CD8-positive, alpha-beta memory T cell (primary cell): Measurements from ENCODE around the gene CWF19L1. TPM values are rescaled to one million over a fixed set of nuclear protein-coding genes. Genes with fewer than 3 reads are reported as not detected.
A peak's percentile ranks its signal among the peaks of the same experiment; 100 is the strongest.
"Not testable (repeated sequence)": the region's sequence is repeated elsewhere in the genome, so short reads cannot be mapped to it uniquely, and the experiment has no call there.

Experiments
- CTCF ChIA-PET: fragments of 350-600 bp; sonication (Branson Sonifier 250); formaldehyde crosslinking; loops from one replicate; lab custom pipeline; 2021; ENCODE audit warnings: antibody characterized with exemption; lab: Charles Lee
- POLR2A ChIA-PET: fragments of 350-600 bp; sonication (Branson Sonifier 250); formaldehyde crosslinking; loops from one replicate; lab custom pipeline; 2021; ENCODE audit warnings: antibody characterized with exemption; lab: Charles Lee
- DNase-seq, 5 donors: peaks; one replicate each; pipeline versions ENCODE4 v3.0.0 to v3.0.0-alpha.2; 2020 to 2022; ENCODE audit warnings: mixed read lengths in 1 of 5
- H3K27ac ChIP-seq: one replicate; pipeline ENCODE4 v1.7.0; 2013; ENCODE audit warnings: low read depth, mild to moderate bottlenecking, low read length, moderate library complexity
- H3K27me3 ChIP-seq: 2 replicates; pipeline ENCODE4 v1.7.0; 2013; ENCODE audit warnings: low read length, mild to moderate bottlenecking; ENCODE audit not compliant: insufficient read depth, poor library complexity, severe bottlenecking
- H3K36me3 ChIP-seq: 2 replicates; pipeline ENCODE4 v1.7.0; 2013; ENCODE audit warnings: mild to moderate bottlenecking, low read length, moderate library complexity; ENCODE audit not compliant: insufficient read depth
- H3K4me1 ChIP-seq: 2 replicates; pipeline ENCODE4 v1.7.0; 2013; ENCODE audit warnings: mild to moderate bottlenecking, low read length, moderate library complexity; ENCODE audit not compliant: insufficient read depth
- H3K4me3 ChIP-seq: 2 replicates; pipeline ENCODE4 v1.7.0; 2013; ENCODE audit warnings: mild to moderate bottlenecking, low read length
- H3K9me3 ChIP-seq: 2 replicates; pipeline ENCODE4 v1.7.0; 2013; ENCODE audit warnings: mild to moderate bottlenecking, low read length
- H3K27ac Mint-ChIP-seq, 8 donors: one replicate each; pipeline ENCODE4 v1.8.0; 2020 to 2021; ENCODE audit warnings: mixed read lengths in 8 of 8, mild to moderate bottlenecking in 6 of 8, inconsistent platforms in 3 of 8, moderate library complexity in 3 of 8
- H3K27me3 Mint-ChIP-seq, 2 donors: one replicate each; pipeline ENCODE4 v1.8.0; 2020 to 2021; ENCODE audit warnings: mixed read lengths in 2 of 2, mild to moderate bottlenecking in 1 of 2, moderate library complexity in 1 of 2
- H3K36me3 Mint-ChIP-seq, 3 donors: one replicate each; pipeline ENCODE4 v1.8.0; 2020 to 2021; ENCODE audit warnings: mixed read lengths in 3 of 3, inconsistent platforms in 1 of 3, mild to moderate bottlenecking in 1 of 3
- H3K4me1 Mint-ChIP-seq, 3 donors: one replicate each; pipeline ENCODE4 v1.8.0; 2020 to 2021; ENCODE audit warnings: mixed read lengths in 3 of 3, inconsistent platforms in 1 of 3, mild to moderate bottlenecking in 1 of 3
- H3K4me3 Mint-ChIP-seq, 7 donors: one replicate each; pipeline ENCODE4 v1.8.0; 2020 to 2021; ENCODE audit warnings: mixed read lengths in 7 of 7, mild to moderate bottlenecking in 6 of 7, moderate library complexity in 4 of 7, inconsistent platforms in 2 of 7
- H3K9me3 Mint-ChIP-seq, 5 donors: one replicate each; pipeline ENCODE4 v1.8.0; 2020 to 2022; ENCODE audit warnings: mixed read lengths in 5 of 5, mild to moderate bottlenecking in 3 of 5, moderate library complexity in 2 of 5, inconsistent platforms in 1 of 5
- polyA plus RNA-seq: library from polyadenylated mRNA; unstranded; fragments of 300-500 nt; fragmentation: Illumina TruSeq; gene quantifications from one replicate; pipeline ENCODE4 v1.2.3, GENCODE V29; 2021
- total RNA-seq, 2 experiments: library from RNA; stranded (reverse); gene quantifications; one replicate each; pipeline ENCODE4 v1.2.3, GENCODE V29; 2021

The CWF19L1 gene
- total and polyA plus RNA-seq, 3 experiments from 2014 or later: 29.9 to 48.5 (median 45.7) TPM

DNA sequence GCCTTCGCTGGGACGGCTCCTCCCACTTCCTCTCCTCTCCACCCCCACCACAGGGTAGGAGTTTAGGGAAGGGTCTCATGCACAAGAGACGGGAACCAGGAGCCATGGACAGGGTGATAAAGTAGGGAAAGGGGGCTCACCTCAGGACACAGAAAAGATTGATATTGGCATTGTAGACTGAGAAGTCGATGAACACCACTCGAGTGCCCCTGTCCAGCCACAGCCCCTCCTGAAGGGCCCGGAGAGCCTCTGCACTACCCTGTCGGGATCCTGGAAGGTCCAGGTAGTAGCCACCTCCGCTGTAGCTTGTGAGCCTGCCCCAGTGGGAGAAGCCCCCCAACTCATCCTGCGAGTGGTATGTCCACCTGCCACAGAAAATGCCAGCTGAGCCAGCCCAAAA, 29.8 kb upstream of the CWF19L1 start:
- ChIA-PET POLR2A (no interaction called here), CTCF (no interaction called here)
- no peaks in the 10 kb centered on the region for H3K36me3 ChIP-seq
- Mint-ChIP-seq H3K36me3 (no peaks in the 10 kb centered on the region), H3K27me3 (peaks cover 48 to 59% of the 10 kb centered on the region in 2 donors), H3K9me3 (peaks cover 0 to 4% (median 0%) of the 10 kb centered on the region in 5 donors), H3K4me1 (no peaks in the 10 kb centered on the region), H3K4me3 (no peak overlapping the region), H3K27ac (no peak overlapping the region)
- H3K4me3 ChIP-seq: no peak overlapping the region
- no peaks in the 10 kb centered on the region for H3K27me3 ChIP-seq
- no peak overlapping the region for H3K27ac ChIP-seq
- no peaks in the 10 kb centered on the region for H3K4me1 ChIP-seq
- DNase-seq: no peak
- no peaks in the 10 kb centered on the region for H3K9me3 ChIP-seq

DNA sequence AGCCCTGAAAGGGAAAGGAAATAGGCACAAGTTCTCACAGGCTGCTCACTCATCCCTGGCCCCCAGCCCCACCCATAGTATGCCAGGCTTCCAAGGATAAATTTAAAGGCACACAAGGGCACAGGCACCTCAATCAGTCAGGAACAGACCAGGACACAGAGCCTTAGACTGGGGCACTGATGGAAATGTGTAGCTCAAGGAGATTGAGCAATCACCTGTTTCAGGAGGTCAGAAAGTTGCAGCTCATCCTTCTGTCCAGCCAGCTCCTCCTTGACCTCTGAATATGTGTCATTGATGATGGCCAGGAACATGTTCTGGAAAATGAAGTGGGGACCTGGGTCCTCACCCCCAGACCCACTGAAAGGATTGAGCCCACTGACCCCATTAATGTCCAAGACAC, 25.6 kb upstream of the CWF19L1 start:
- no peak for DNase-seq
- no peak overlapping the region for H3K27ac ChIP-seq
- no peak overlapping the region for H3K4me3 ChIP-seq
- no peaks in the 10 kb centered on the region for H3K4me1 ChIP-seq
- ChIA-PET POLR2A (no interaction called here), CTCF (no interaction called here)
- H3K4me3 Mint-ChIP-seq: no peak overlapping the region
- no peak overlapping the region for H3K27ac Mint-ChIP-seq
- no peaks in the 10 kb centered on the region for H3K36me3 ChIP-seq
- H3K4me1 Mint-ChIP-seq: no peaks in the 10 kb centered on the region
- no peaks in the 10 kb centered on the region for H3K9me3 Mint-ChIP-seq
- peaks cover 30 to 36% of the 10 kb centered on the region in 2 donors for H3K27me3 Mint-ChIP-seq
- H3K9me3 ChIP-seq: no peaks in the 10 kb centered on the region
- H3K36me3 Mint-ChIP-seq: no peaks in the 10 kb centered on the region
- H3K27me3 ChIP-seq: no peaks in the 10 kb centered on the region

DNA sequence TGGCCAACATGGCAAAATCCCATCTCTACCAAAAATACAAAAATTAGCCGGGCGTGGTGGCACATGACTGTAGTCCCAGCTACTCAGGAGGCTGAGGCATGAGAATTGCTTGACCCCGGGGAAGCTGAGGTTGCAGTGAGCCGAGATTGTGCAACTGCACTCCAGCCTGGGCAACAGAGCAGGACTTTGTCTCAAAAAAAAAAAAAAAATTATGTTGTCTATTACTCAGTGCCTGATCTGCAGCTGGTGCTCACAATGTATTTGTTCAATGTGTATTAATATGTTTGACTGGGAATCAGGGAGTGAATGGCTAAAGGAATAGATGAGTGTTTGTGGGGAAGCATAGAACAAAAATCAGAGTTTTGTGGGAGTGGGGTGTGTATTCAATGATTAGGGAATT, 24.9 kb upstream of the CWF19L1 start:
- H3K36me3 Mint-ChIP-seq: not testable (repeated sequence)

DNA sequence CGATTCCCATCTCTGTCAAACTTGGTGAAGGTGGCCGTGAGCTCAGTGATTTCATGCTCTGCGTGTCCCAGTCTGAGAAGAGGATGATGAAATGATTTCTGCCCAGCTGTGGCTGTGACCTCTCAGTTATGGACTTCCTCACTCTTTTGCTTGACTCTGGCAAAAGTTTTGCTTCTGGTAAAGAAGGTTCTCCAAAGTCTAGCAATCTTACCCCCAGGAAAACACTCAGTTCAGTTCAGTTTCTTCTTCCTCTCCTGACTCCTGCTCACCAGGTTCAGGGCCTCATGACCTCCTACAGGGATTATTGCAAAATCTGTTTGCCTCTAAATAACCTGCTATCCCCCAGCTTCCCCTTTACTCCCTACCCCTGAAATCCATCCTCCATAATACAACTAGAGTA, 23.9 kb upstream of the CWF19L1 start:
- Histone ChIP-seq H3K36me3 (no peaks in the 10 kb centered on the region), H3K27ac (no peak overlapping the region), H3K4me1 (peaks cover 5% of the 10 kb centered on the region), H3K4me3 (no peak overlapping the region), H3K9me3 (no peaks in the 10 kb centered on the region), H3K27me3 (no peaks in the 10 kb centered on the region)
- no peak overlapping the region for H3K4me3 Mint-ChIP-seq
- peaks cover 24 to 28% of the 10 kb centered on the region in 2 donors for H3K27me3 Mint-ChIP-seq
- H3K4me1 Mint-ChIP-seq: peaks cover 6 to 13% (median 10%) of the 10 kb centered on the region in 3 donors
- H3K36me3 Mint-ChIP-seq: peaks cover 0 to 6% (median 0%) of the 10 kb centered on the region in 3 donors
- no peak for DNase-seq
- H3K27ac Mint-ChIP-seq: peak overlapping the region in 1 of 8 donors; percentile 7
- CTCF ChIA-PET: interaction anchor here (0.9 kb wide), 1 partner anchor 12 kb away, joined by 3 read pairs; no protein-coding TSS in a partner anchor
- POLR2A ChIA-PET: no interaction called here
- no peaks in the 10 kb centered on the region for H3K9me3 Mint-ChIP-seq

More for the DNA sequence above, 24.9 kb upstream of the CWF19L1 start:
- H3K4me1 Mint-ChIP-seq, H3K9me3 Mint-ChIP-seq, H3K9me3 ChIP-seq, H3K27ac ChIP-seq, H3K27me3 ChIP-seq, H3K4me1 ChIP-seq, H3K36me3 ChIP-seq, DNase-seq, H3K4me3 ChIP-seq, POLR2A ChIA-PET, H3K4me3 Mint-ChIP-seq: not testable (repeated sequence)
- Mint-ChIP-seq H3K27me3 (peaks cover 30 to 34% of the 10 kb centered on the region in 2 donors), H3K27ac (peak overlapping the region in 1 of 8 donors; percentile 75)
- CTCF ChIA-PET: interaction anchor here (0.9 kb wide), 1 partner anchor 11 kb away, joined by 3 read pairs; no protein-coding TSS in a partner anchor

DNA sequence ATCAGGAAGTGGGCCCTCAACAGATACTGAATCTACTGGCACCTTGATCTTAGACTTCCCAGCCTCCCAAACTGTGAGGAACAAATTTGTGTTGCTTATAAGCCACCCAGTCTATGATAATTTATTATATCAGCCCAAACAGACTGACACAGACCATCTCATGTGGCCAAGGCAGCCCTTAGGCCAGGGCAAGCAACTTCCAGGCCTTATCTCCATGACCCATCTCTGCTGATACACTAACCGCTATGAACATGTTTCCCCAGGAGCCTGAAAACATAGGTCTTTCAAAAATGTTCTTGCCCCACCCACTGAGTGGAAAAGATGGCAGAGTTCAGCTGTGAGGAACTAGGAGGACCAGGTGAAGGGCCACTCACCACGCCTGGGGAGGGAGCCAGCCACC, 22.2 kb upstream of the CWF19L1 start:
- H3K27me3 Mint-ChIP-seq: peaks cover 15 to 17% of the 10 kb centered on the region in 2 donors
- peaks cover 14% of the 10 kb centered on the region for H3K4me1 ChIP-seq
- no peak overlapping the region for H3K4me3 Mint-ChIP-seq
- peaks cover 20 to 30% (median 27%) of the 10 kb centered on the region in 3 donors for H3K4me1 Mint-ChIP-seq
- H3K9me3 Mint-ChIP-seq: peaks cover 0 to 1% (median 0%) of the 10 kb centered on the region in 5 donors
- H3K9me3 ChIP-seq: no peaks in the 10 kb centered on the region
- ChIA-PET CTCF (no interaction called here), POLR2A (no interaction called here)
- peak overlapping the region in 1 of 8 donors; percentile 44 for H3K27ac Mint-ChIP-seq
- H3K4me3 ChIP-seq: no peak overlapping the region
- no peaks in the 10 kb centered on the region for H3K27me3 ChIP-seq
- no peak for DNase-seq
- no peak overlapping the region for H3K27ac ChIP-seq
- H3K36me3 ChIP-seq: no peaks in the 10 kb centered on the region
- H3K36me3 Mint-ChIP-seq: peaks cover 0 to 15% (median 0%) of the 10 kb centered on the region in 3 donors

DNA sequence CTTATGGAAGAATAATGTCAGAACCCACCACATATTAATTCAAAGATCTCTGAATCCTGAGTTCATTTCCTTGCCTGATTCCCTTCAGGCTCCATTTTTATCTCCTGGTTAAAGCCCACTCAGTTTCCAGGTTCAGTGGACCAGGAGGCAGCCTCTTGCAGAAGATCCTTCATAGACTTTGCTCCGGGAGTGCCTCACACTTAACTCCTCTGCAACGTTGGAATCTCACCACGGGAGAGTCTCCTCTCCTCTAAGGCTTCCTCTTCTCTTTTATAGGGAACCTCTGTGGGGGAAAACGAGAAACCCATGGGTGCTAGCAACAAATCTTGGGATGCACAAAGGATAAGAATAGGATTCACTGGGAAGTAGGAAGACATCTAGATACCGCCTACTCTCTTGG, 20.8 kb upstream of the CWF19L1 start:
- peaks cover 0 to 23% (median 0%) of the 10 kb centered on the region in 3 donors for H3K36me3 Mint-ChIP-seq
- no peaks in the 10 kb centered on the region for H3K9me3 ChIP-seq
- peak overlapping the region in 4 of 7 donors; percentile 99 to 100 (median 100) for H3K4me3 Mint-ChIP-seq
- ChIA-PET CTCF (no interaction called here), POLR2A (interaction anchor here (0.6 kb wide), 1 partner anchor 10 kb away, joined by 3 read pairs; no protein-coding TSS in a partner anchor)
- peaks cover 0 to 1% (median 0%) of the 10 kb centered on the region in 5 donors for H3K9me3 Mint-ChIP-seq
- no peak overlapping the region for H3K27ac ChIP-seq
- no peaks in the 10 kb centered on the region for H3K36me3 ChIP-seq
- peaks cover 24 to 38% (median 29%) of the 10 kb centered on the region in 3 donors for H3K4me1 Mint-ChIP-seq
- H3K27ac Mint-ChIP-seq: peak overlapping the region in 4 of 8 donors; percentile 52 to 97 (median 79)
- H3K4me1 ChIP-seq: peaks cover 14% of the 10 kb centered on the region
- no peak for DNase-seq
- H3K4me3 ChIP-seq: no peak overlapping the region
- peaks cover 5 to 6% of the 10 kb centered on the region in 2 donors for H3K27me3 Mint-ChIP-seq
- no peaks in the 10 kb centered on the region for H3K27me3 ChIP-seq

DNA sequence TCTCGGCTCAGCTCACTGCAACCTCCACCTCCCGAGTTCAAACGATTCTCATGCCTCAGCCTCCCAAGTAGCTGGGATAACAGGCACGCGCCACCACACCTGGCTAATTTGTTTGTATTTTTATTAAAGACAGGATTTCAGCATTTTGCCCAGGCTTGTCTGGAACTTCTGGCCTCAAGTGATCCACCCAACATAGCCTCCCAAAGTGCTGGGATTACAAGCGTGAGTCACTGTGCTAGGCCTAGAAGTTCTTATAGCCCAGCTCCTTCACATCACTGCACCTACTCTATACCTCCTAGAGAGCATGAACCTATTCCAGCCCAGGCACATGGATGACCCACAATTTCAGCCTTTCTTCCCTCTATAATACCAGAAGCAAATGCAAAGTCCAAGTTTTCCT, 20.3 kb upstream of the CWF19L1 start:
- Mint-ChIP-seq H3K27ac (peak overlapping the region in 7 of 8 donors; percentile 19 to 99 (median 99)), H3K27me3 (peaks cover 5 to 6% of the 10 kb centered on the region in 2 donors), H3K4me3 (peak overlapping the region; percentile 45 to 100 (median 99)), H3K9me3 (peaks cover 0 to 1% (median 0%) of the 10 kb centered on the region in 5 donors), H3K36me3 (peaks cover 0 to 23% (median 0%) of the 10 kb centered on the region in 3 donors), H3K4me1 (peaks cover 24 to 38% (median 29%) of the 10 kb centered on the region in 3 donors)
- no peak for DNase-seq
- CTCF ChIA-PET: no interaction called here
- Histone ChIP-seq H3K9me3 (no peaks in the 10 kb centered on the region), H3K4me1 (peaks cover 18% of the 10 kb centered on the region), H3K27ac (no peak overlapping the region), H3K4me3 (no peak overlapping the region), H3K36me3 (no peaks in the 10 kb centered on the region), H3K27me3 (no peaks in the 10 kb centered on the region)
- POLR2A ChIA-PET: no interaction called here

DNA sequence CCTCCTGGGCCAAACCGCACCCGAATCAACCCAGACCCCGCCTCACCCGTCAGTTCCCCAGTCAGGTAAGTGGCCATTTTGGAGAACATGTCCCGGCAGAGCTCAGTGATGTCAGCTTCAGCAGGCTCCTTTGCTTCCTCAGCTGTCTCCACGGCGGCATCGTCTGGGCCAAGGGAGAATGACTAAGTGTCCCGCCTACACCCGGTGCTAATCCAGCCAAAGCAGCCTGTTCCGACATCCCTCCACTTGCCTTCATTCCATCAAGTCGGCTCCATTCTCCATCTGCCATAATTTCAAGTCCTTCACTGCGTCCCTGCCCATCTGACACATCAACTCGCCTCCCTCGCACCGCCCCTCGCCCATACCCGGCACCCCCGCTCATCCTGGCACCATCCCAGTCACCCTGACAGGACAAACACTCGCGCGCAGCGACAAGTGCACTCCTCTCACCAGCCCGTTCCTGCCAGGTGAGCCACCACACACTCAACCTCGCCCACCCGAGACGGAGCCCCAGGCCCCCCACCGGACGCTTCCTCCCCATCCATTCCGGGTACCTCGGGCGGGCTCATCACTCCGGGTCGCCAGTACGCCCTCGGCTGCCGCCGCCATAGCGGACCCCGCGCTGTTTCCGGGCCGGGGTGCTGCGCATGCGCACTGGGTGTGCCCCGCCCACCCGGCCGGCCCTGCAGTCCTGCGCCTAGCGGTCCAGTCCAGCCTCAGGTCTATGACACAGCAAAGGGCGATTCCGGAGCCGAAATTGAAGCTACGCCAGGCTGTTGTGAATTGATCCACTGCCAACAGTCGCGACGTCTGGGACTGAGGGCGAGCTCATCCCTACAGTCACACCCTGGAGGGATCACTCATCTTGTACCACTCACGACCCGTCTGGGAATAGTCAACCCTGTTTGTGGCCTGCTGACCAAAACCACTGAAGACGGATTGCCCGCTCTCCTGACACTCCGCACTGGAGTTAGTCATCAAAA, 18.9 kb upstream of the CWF19L1 start, which contains the start of gene BLOC1S2:
Gene BLOC1S2 (minus strand): TSS at position 630 of the 983 bp plus-strand sequence. CDS start 21 bp downstream, at position 609.
- peak within 1 kb of the TSS; percentile 73 for H3K4me3 ChIP-seq
- CTCF ChIA-PET: no interaction called here

More for the DNA sequence above, 18.9 kb upstream of the CWF19L1 start, which contains the start of gene BLOC1S2:
- H3K4me1 Mint-ChIP-seq: peaks cover 24 to 38% (median 29%) of the 10 kb centered on the region in 3 donors
- Histone ChIP-seq H3K27me3 (no peaks in the 10 kb centered on the region), H3K4me1 (peaks cover 23% of the 10 kb centered on the region), H3K36me3 (no peaks in the 10 kb centered on the region), H3K9me3 (no peaks in the 10 kb centered on the region), H3K27ac (peak within 1 kb of the TSS; percentile 82)
- POLR2A ChIA-PET: no interaction called here
- peaks cover 0 to 23% (median 0%) of the 10 kb centered on the region in 3 donors for H3K36me3 Mint-ChIP-seq
- peak; percentile 79 to 91 (median 86) for DNase-seq
- H3K9me3 Mint-ChIP-seq: peaks cover 0 to 1% (median 0%) of the 10 kb centered on the region in 5 donors
- peak within 1 kb of the TSS; percentile 92 to 99 (median 99) for H3K27ac Mint-ChIP-seq
- H3K4me3 Mint-ChIP-seq: peak within 1 kb of the TSS; percentile 98 to 100 (median 99)
- peaks cover 0 to 4% of the 10 kb centered on the region in 2 donors for H3K27me3 Mint-ChIP-seq
